SK-N-MC (cell line): ENCODE results near the gene EFR3B.

Experiments used
- EZH2 ChIP-seq: fragments of 200-600 bp; sonication (generic); IDR thresholded peaks from one replicate; pipeline ENCODE4 v1.6.1; 2017; ENCODE audit warnings: antibody characterized with exemption
- FOXP2 ChIP-seq: optimal IDR thresholded peaks from 2 replicates; pipeline ENCODE3; 2011; ENCODE audit warnings: mild to moderate bottlenecking, moderate library complexity; ENCODE audit not compliant: insufficient read depth; ENCODE audit errors: extremely low read length, control extremely low read depth
- POLR2AphosphoS5 ChIP-seq: IDR thresholded peaks from 2 replicates; pipeline ENCODE4 v1.6.1; 2012; ENCODE audit warnings: mild to moderate bottlenecking, low read depth, low read length, borderline replicate concordance

- no peak for TF ChIP-seq POLR2AphosphoS5
- TF ChIP-seq EZH2, result no peak
- no peak for TF ChIP-seq FOXP2
Measured at GRCh38 chr2:25127646-25128045, 85.8 kb downstream of the EFR3B start.
